ENCODE measurements around the gene TMPRSS11E.
"Not testable (repeated sequence)": the region's sequence is repeated elsewhere in the genome, so short reads cannot be mapped to it uniquely, and the experiment has no call there.

The TMPRSS11E gene

DNA sequence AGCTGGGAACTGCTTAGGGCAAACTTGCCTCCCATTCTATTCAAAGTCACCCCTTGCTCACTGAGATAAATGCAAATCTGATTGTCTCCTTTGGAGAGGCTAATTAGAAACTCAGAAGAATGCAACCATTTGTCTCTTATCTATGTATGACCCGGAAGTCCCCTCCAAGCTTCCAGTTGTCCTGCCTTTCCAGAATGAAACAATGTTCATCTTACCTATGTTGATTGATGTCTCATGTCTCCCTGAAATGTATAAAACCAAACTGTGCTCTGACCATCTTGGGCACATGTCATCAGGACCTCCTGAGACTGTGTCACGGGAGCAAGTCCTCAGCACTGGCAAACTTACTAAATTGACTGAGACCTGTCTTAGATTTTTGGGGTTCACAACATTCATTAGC is 37.1 kb upstream of the TMPRSS11E start:
- no peak overlapping the region for H2BK12ac ChIP-seq (ENCODE audit: low read length in 2 of 2)
- no peak overlapping the region for H3K4me2 ChIP-seq (ENCODE audit: low read length, poor library complexity, severe bottlenecking)
- no peak overlapping the region for H2AK5ac ChIP-seq (ENCODE audit: low read length, severe bottlenecking)
- H2AFZ ChIP-seq (ENCODE audit: low read depth, low read length): no peak overlapping the region
- H4K8ac ChIP-seq (ENCODE audit: low read length): no peak overlapping the region
- H3K9me3 ChIP-seq (ENCODE audit: control insufficient read depth, low read length): no peaks in the 10 kb centered on the region
- no peak overlapping the region for H3K4ac ChIP-seq (ENCODE audit: low read depth in 1 of 2, low read length in 2 of 2)
- no peak overlapping the region for H2BK120ac ChIP-seq (ENCODE audit: low read depth, low read length)
- no peaks in the 10 kb centered on the region for H3K27me3 ChIP-seq (ENCODE audit: control insufficient read depth in 1 of 2, insufficient read depth in 1 of 2, low read length in 2 of 2)
- no peaks in the 10 kb centered on the region for H3K36me3 ChIP-seq (ENCODE audit: control insufficient read depth in 1 of 2, insufficient read depth in 2 of 2, low read depth in 1 of 2, low read length in 2 of 2)
- no peak overlapping the region for H3K27ac ChIP-seq (ENCODE audit: low read length, poor library complexity, severe bottlenecking)
- H4K91ac ChIP-seq (ENCODE audit: low read length): no peak overlapping the region
- no peak overlapping the region for H2BK5ac ChIP-seq (ENCODE audit: low read depth, low read length, poor library complexity, severe bottlenecking)
- no peak overlapping the region for H3K4me3 ChIP-seq (ENCODE audit: insufficient read depth in 1 of 2, low read depth in 1 of 2, low read length in 2 of 2)
- WGBS: 79% methylated on average over 2 of the region's 2 CpGs
- DNase-seq: no peak
- H3K23ac ChIP-seq (ENCODE audit: low read length in 2 of 2): no peak overlapping the region
- no peak overlapping the region for H3K18ac ChIP-seq (ENCODE audit: low read depth in 1 of 2, low read length in 2 of 2)
- H3K9ac ChIP-seq (ENCODE audit: low read length): no peak overlapping the region
- H2BK15ac ChIP-seq (ENCODE audit: low read depth, poor library complexity, severe bottlenecking): no peak overlapping the region
- H3K14ac ChIP-seq (ENCODE audit: low read length in 2 of 2): no peak overlapping the region
- H3K4me1 ChIP-seq (ENCODE audit: control insufficient read depth, insufficient read depth, low read depth, low read length): peaks cover 2% of the 10 kb centered on the region
- no peaks in the 10 kb centered on the region for H3K79me1 ChIP-seq (replicated peaks; ENCODE audit: low read length, poor library complexity, severe bottlenecking)

- Histone ChIP-seq H3K27ac (ENCODE audit: low read length, poor library complexity, severe bottlenecking) (no peak overlapping the region), H2AK5ac (ENCODE audit: low read length, severe bottlenecking) (no peak overlapping the region), H2BK15ac (ENCODE audit: low read depth, poor library complexity, severe bottlenecking) (no peak overlapping the region), H3K18ac (ENCODE audit: low read depth in 1 of 2, low read length in 2 of 2) (no peak overlapping the region), H2BK120ac (ENCODE audit: low read depth, low read length) (no peak overlapping the region), H2BK12ac (ENCODE audit: low read length in 2 of 2) (no peak overlapping the region), H3K14ac (ENCODE audit: low read length in 2 of 2) (no peak overlapping the region), H3K27me3 (ENCODE audit: control insufficient read depth in 1 of 2, insufficient read depth in 1 of 2, low read length in 2 of 2) (no peaks in the 10 kb centered on the region), H3K4ac (ENCODE audit: low read depth in 1 of 2, low read length in 2 of 2) (no peak overlapping the region), H4K91ac (ENCODE audit: low read length) (no peak overlapping the region), H3K9me3 (ENCODE audit: control insufficient read depth, low read length) (no peaks in the 10 kb centered on the region), H3K23ac (ENCODE audit: low read length in 2 of 2) (no peak overlapping the region), H3K36me3 (ENCODE audit: control insufficient read depth in 1 of 2, insufficient read depth in 2 of 2, low read depth in 1 of 2, low read length in 2 of 2) (no peaks in the 10 kb centered on the region), H3K79me1 (replicated peaks; ENCODE audit: low read length, poor library complexity, severe bottlenecking) (no peaks in the 10 kb centered on the region), H2AFZ (ENCODE audit: low read depth, low read length) (no peak overlapping the region), H2BK5ac (ENCODE audit: low read depth, low read length, poor library complexity, severe bottlenecking) (no peak overlapping the region), H3K4me1 (ENCODE audit: control insufficient read depth, insufficient read depth, low read depth, low read length) (peaks cover 2% of the 10 kb centered on the region), H3K4me3 (ENCODE audit: insufficient read depth in 1 of 2, low read depth in 1 of 2, low read length in 2 of 2) (no peak overlapping the region), H4K8ac (ENCODE audit: low read length) (no peak overlapping the region), H3K9ac (ENCODE audit: low read length) (no peak overlapping the region), H3K4me2 (ENCODE audit: low read length, poor library complexity, severe bottlenecking) (no peak overlapping the region)
- DNase-seq: no peak
- 100% methylated on average over 1 of the region's 1 CpG for WGBS
These were observed 36.6 kb upstream of the TMPRSS11E start for GRCh38 chr4:68410643-68411042.

GRCh38 chr4:68412031-68412430 is 35.2 kb upstream of the TMPRSS11E start:
- H3K9me3 ChIP-seq (ENCODE audit: control insufficient read depth, low read length); H2BK12ac ChIP-seq (ENCODE audit: low read length in 2 of 2); H3K4me3 ChIP-seq (ENCODE audit: insufficient read depth in 1 of 2, low read depth in 1 of 2, low read length in 2 of 2); H2BK5ac ChIP-seq (ENCODE audit: low read depth, low read length, poor library complexity, severe bottlenecking); H2AK5ac ChIP-seq (ENCODE audit: low read length, severe bottlenecking); H2BK15ac ChIP-seq (ENCODE audit: low read depth, poor library complexity, severe bottlenecking); H3K27ac ChIP-seq (ENCODE audit: low read length, poor library complexity, severe bottlenecking); H3K9ac ChIP-seq (ENCODE audit: low read length); H3K14ac ChIP-seq (ENCODE audit: low read length in 2 of 2); H3K23ac ChIP-seq (ENCODE audit: low read length in 2 of 2); H3K4me1 ChIP-seq (ENCODE audit: control insufficient read depth, insufficient read depth, low read depth, low read length); H3K36me3 ChIP-seq (ENCODE audit: control insufficient read depth in 1 of 2, insufficient read depth in 2 of 2, low read depth in 1 of 2, low read length in 2 of 2); DNase-seq; H4K8ac ChIP-seq (ENCODE audit: low read length); H3K18ac ChIP-seq (ENCODE audit: low read depth in 1 of 2, low read length in 2 of 2); H4K91ac ChIP-seq (ENCODE audit: low read length); H3K4ac ChIP-seq (ENCODE audit: low read depth in 1 of 2, low read length in 2 of 2); H3K79me1 ChIP-seq (replicated peaks; ENCODE audit: low read length, poor library complexity, severe bottlenecking); H3K4me2 ChIP-seq (ENCODE audit: low read length, poor library complexity, severe bottlenecking); H3K27me3 ChIP-seq (ENCODE audit: control insufficient read depth in 1 of 2, insufficient read depth in 1 of 2, low read length in 2 of 2); H2AFZ ChIP-seq (ENCODE audit: low read depth, low read length); H2BK120ac ChIP-seq (ENCODE audit: low read depth, low read length): not testable (repeated sequence)
- WGBS: 91% methylated on average over 2 of the region's 2 CpGs

GRCh38 chr4:68416591-68416990 is 30.7 kb upstream of the TMPRSS11E start:
- Histone ChIP-seq H3K9ac (ENCODE audit: low read length) (no peak overlapping the region), H2BK12ac (ENCODE audit: low read length in 2 of 2) (no peak overlapping the region), H3K27me3 (ENCODE audit: control insufficient read depth in 1 of 2, insufficient read depth in 1 of 2, low read length in 2 of 2) (no peaks in the 10 kb centered on the region), H3K27ac (ENCODE audit: low read length, poor library complexity, severe bottlenecking) (no peak overlapping the region), H3K4ac (ENCODE audit: low read depth in 1 of 2, low read length in 2 of 2) (no peak overlapping the region), H3K36me3 (ENCODE audit: control insufficient read depth in 1 of 2, insufficient read depth in 2 of 2, low read depth in 1 of 2, low read length in 2 of 2) (no peaks in the 10 kb centered on the region), H2AK5ac (ENCODE audit: low read length, severe bottlenecking) (no peak overlapping the region), H2BK120ac (ENCODE audit: low read depth, low read length) (no peak overlapping the region), H3K14ac (ENCODE audit: low read length in 2 of 2) (no peak overlapping the region), H2BK15ac (ENCODE audit: low read depth, poor library complexity, severe bottlenecking) (no peak overlapping the region), H3K23ac (ENCODE audit: low read length in 2 of 2) (no peak overlapping the region), H3K79me1 (replicated peaks; ENCODE audit: low read length, poor library complexity, severe bottlenecking) (no peaks in the 10 kb centered on the region), H2BK5ac (ENCODE audit: low read depth, low read length, poor library complexity, severe bottlenecking) (no peak overlapping the region), H3K4me2 (ENCODE audit: low read length, poor library complexity, severe bottlenecking) (no peak overlapping the region), H3K9me3 (ENCODE audit: control insufficient read depth, low read length) (no peaks in the 10 kb centered on the region), H3K4me1 (ENCODE audit: control insufficient read depth, insufficient read depth, low read depth, low read length) (no peaks in the 10 kb centered on the region), H3K4me3 (ENCODE audit: insufficient read depth in 1 of 2, low read depth in 1 of 2, low read length in 2 of 2) (no peak overlapping the region), H4K91ac (ENCODE audit: low read length) (no peak overlapping the region), H3K18ac (ENCODE audit: low read depth in 1 of 2, low read length in 2 of 2) (no peak overlapping the region), H2AFZ (ENCODE audit: low read depth, low read length) (no peak overlapping the region), H4K8ac (ENCODE audit: low read length) (no peak overlapping the region)
- WGBS: 87% methylated on average over 1 of the region's 3 CpGs
- DNase-seq: no peak
